ENCODE data around the gene KRT76. TPM values are rescaled to one million over a fixed set of nuclear protein-coding genes. Genes with fewer than 3 reads are reported as not detected.

KRT76 gene
- total RNA-seq, 1 donor from 2014 or later, result not detected

DNA sequence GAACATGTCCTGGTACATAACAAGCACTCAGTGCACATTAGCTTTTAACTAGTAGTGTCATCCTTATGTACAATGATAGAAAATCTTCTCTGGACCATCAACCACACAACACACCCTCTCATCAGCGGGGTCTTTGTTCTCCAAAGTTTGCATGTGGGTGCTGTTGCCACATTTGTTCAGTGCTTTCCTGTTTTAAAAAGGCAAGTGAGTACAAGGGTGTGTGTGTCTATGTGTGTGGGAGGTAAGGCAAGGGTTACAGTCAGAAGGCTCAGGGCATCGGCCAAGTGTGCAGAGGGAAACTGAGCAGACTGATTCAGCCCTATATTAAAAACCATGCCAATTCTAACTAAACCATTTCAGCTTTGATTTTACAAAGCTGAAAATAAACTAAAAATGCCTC lies 17.9 kb downstream of the KRT76 start:
- DNase-seq (ENCODE audit: extremely low spot score, unreplicated experiment), result no peak
- Mint-ChIP-seq H3K4me3 (ENCODE audit: unreplicated experiment) (no peak overlapping the region), H3K27me3 (ENCODE audit: unreplicated experiment) (peaks cover 6% of the 10 kb centered on the region), H3K4me1 (ENCODE audit: unreplicated experiment) (no peaks in the 10 kb centered on the region), H3K36me3 (ENCODE audit: unreplicated experiment) (no peaks in the 10 kb centered on the region), H3K9me3 (ENCODE audit: unreplicated experiment) (peaks cover 9% of the 10 kb centered on the region), H3K27ac (ENCODE audit: unreplicated experiment) (no peak overlapping the region)
- TF ChIP-seq, protein P1, sequence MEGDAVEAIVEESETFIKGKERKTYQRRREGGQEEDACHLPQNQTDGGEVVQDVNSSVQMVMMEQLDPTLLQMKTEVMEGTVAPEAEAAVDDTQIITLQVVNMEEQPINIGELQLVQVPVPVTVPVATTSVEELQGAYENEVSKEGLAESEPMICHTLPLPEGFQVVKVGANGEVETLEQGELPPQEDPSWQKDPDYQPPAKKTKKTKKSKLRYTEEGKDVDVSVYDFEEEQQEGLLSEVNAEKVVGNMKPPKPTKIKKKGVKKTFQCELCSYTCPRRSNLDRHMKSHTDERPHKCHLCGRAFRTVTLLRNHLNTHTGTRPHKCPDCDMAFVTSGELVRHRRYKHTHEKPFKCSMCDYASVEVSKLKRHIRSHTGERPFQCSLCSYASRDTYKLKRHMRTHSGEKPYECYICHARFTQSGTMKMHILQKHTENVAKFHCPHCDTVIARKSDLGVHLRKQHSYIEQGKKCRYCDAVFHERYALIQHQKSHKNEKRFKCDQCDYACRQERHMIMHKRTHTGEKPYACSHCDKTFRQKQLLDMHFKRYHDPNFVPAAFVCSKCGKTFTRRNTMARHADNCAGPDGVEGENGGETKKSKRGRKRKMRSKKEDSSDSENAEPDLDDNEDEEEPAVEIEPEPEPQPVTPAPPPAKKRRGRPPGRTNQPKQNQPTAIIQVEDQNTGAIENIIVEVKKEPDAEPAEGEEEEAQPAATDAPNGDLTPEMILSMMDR (IDR thresholded peaks at IDR 0.05), result no peak

DNA sequence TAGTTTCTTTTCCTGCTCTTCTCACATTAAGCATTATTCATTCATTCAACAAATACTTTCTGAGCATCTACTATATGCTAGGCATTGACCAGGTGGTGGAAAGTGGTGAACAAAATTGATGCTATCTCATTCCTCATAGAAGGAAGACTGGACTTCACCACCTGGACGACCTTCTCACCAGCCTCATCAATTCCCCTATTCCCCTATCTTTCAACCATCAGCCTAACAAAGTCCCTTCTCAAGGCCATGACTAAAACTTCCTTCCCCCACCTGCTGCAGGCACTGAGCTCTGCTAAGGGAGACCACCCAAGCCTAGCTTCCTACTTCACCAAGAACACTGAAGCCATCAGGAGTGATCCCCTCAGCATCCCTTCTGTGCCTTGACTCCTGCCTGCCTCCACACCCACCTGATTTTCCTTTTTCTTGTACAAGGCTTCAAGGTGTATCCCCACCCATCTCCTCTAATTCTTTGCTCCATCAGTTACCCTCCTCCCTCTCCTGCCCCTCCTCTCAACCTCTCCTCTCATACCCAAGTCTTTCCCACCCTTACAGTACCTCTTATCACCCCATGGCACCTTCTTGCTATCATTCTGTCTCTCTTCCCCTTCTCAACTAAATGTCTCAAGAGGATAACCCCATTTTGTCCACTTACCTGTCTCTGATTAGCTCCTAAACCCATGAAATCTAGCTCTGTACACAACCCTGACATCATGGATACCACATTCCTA lies 19.5 kb downstream of the KRT76 start:
- Mint-ChIP-seq H3K36me3 (ENCODE audit: unreplicated experiment) (no peaks in the 10 kb centered on the region), H3K27me3 (ENCODE audit: unreplicated experiment) (peaks cover 2% of the 10 kb centered on the region), H3K9me3 (ENCODE audit: unreplicated experiment) (peaks cover 8% of the 10 kb centered on the region), H3K27ac (ENCODE audit: unreplicated experiment) (no peak overlapping the region), H3K4me3 (ENCODE audit: unreplicated experiment) (no peak overlapping the region), H3K4me1 (ENCODE audit: unreplicated experiment) (no peaks in the 10 kb centered on the region)
- DNase-seq (ENCODE audit: extremely low spot score, unreplicated experiment), result no peak
- TF ChIP-seq, protein P1 (IDR thresholded peaks at IDR 0.05), result no peak

DNA sequence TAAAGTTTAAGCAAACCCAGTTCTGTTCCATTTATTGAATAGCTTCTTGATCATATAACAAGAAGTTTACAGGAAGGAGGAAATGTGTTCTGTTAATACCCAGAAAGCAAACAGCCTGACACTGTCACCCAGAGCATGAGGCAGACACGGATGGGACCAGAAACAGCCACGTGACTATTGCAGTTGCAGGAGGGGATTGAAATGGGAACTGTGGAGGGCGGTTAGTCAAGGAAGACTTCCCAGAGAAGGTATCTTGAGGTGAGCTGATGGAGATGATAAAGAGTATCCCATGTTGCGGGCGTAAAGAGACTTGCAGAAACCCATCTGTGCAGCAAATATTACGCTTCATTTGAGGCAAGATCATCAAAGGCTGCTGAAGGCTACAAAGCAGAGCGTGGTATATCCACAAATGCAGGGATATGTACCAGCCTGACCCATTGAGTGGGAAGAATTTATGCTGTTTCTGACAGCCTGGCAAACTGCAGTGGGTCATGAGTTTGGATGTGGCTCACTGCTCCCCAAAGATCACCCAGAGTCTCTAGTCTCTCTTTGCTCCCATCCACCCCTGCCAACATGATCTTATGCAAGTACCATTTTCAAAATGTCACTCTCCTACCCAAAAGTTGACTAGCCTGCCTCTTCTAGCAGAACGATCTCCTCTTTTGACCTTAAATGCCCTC lies 20.7 kb downstream of the KRT76 start:
- TF ChIP-seq, protein P1 (IDR thresholded peaks at IDR 0.05), result no peak
- no peak for DNase-seq (ENCODE audit: extremely low spot score, unreplicated experiment)
- Mint-ChIP-seq H3K36me3 (ENCODE audit: unreplicated experiment) (no peaks in the 10 kb centered on the region), H3K9me3 (ENCODE audit: unreplicated experiment) (peaks cover 4% of the 10 kb centered on the region), H3K4me1 (ENCODE audit: unreplicated experiment) (no peaks in the 10 kb centered on the region), H3K27ac (ENCODE audit: unreplicated experiment) (no peak overlapping the region), H3K27me3 (ENCODE audit: unreplicated experiment) (peaks cover 2% of the 10 kb centered on the region), H3K4me3 (ENCODE audit: unreplicated experiment) (no peak overlapping the region)

DNA sequence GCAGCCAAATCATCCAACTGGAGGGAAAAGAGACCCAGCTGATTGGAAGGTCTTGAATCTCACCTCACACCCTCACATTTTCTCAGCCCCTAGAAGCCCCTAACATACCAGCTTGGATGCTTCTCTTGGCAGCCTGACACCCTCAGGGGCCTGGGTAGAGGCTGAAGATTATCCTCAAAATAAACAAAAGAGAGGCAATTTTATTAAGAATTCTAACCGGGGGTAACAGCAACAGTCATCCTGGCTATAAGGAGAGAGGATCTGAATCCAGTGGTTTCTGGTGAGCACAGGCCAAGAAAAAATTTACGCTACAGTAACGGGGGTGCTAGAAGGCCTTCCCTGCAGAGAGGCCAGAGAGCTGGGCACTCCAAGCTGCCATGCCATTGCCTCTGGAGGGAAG lies 21.6 kb downstream of the KRT76 start:
- TF ChIP-seq, protein P1 (IDR thresholded peaks at IDR 0.05), result no peak
- Mint-ChIP-seq H3K27me3 (ENCODE audit: unreplicated experiment) (peaks cover 8% of the 10 kb centered on the region), H3K27ac (ENCODE audit: unreplicated experiment) (no peak overlapping the region), H3K4me3 (ENCODE audit: unreplicated experiment) (no peak overlapping the region), H3K4me1 (ENCODE audit: unreplicated experiment) (no peaks in the 10 kb centered on the region), H3K36me3 (ENCODE audit: unreplicated experiment) (no peaks in the 10 kb centered on the region), H3K9me3 (ENCODE audit: unreplicated experiment) (no peaks in the 10 kb centered on the region)
- no peak for DNase-seq (ENCODE audit: extremely low spot score, unreplicated experiment)

DNA sequence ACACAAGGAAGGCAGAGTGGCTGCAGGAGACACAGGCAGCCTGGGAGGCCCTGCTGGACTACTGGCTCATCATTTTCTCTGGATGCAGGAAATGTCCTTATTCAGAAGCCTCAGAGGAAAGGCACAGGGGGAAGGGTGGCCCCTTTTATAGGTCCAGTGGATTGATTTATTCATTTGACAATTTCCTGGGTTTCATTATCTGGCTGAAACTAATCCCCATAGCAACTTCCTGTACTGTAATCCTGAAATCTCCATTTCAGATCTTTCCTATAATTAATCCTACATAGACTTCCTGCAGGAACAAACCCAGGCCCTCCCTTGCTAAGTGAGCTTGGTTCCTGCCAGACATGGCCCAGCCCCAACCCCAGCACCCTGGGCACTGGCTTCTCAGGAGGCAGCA lies 23.0 kb downstream of the KRT76 start:
- Mint-ChIP-seq H3K27me3 (ENCODE audit: unreplicated experiment) (peaks cover 11% of the 10 kb centered on the region), H3K4me1 (ENCODE audit: unreplicated experiment) (no peaks in the 10 kb centered on the region), H3K4me3 (ENCODE audit: unreplicated experiment) (no peak overlapping the region), H3K27ac (ENCODE audit: unreplicated experiment) (no peak overlapping the region), H3K9me3 (ENCODE audit: unreplicated experiment) (no peaks in the 10 kb centered on the region), H3K36me3 (ENCODE audit: unreplicated experiment) (no peaks in the 10 kb centered on the region)
- DNase-seq (ENCODE audit: extremely low spot score, unreplicated experiment), result no peak
- TF ChIP-seq, protein P1 (IDR thresholded peaks at IDR 0.05), result no peak

All from osteocyte (in vitro differentiated cells).